A673 (cell line): ENCODE results near the gene BRSK2. TPM values are rescaled to one million over a fixed set of nuclear protein-coding genes. Genes with fewer than 3 reads are reported as not detected.

Source experiments
- BruUV-seq: library from RNA; stranded (reverse); fragments of 400-500 nt; replicated peaks from 2 replicates; lab custom pipeline; 2021; lab: Mats Ljungman, UMichigan
- CTCF ChIA-PET: fragments of 300-600 bp; sonication (Branson Sonifier 250); formaldehyde crosslinking; loops from one replicate; lab custom pipeline; 2022; ENCODE audit warnings: antibody characterized with exemption; lab: Charles Lee
- POLR2A ChIA-PET: fragments of 300-600 bp; sonication (Branson Sonifier 250); formaldehyde crosslinking; loops from one replicate; lab custom pipeline; 2022; ENCODE audit warnings: antibody characterized with exemption; ENCODE audit not compliant: low non-redundant PET; lab: Charles Lee
- DNase-seq: peaks from one replicate; pipeline ENCODE4 v3.0.0-alpha.2; 2015; ENCODE audit warnings: low spot score
- H3K27ac ChIP-seq: fragments of 200-600 bp; sonication (generic); 2 replicates; pipeline ENCODE4 v1.5.1; 2016; ENCODE audit warnings: mixed run types, low read depth, mild to moderate bottlenecking, mixed read lengths, antibody characterized with exemption, low read length; ENCODE audit not compliant: poor library complexity, severe bottlenecking
- H3K27me3 ChIP-seq: fragments of 200-600 bp; sonication (generic); replicated peaks from 2 replicates; pipeline ENCODE4 v1.6.1; 2017; ENCODE audit warnings: mixed run types, low read depth, mild to moderate bottlenecking, mixed read lengths, antibody characterized with exemption, low read length; ENCODE audit not compliant: insufficient read depth, poor library complexity
- H3K36me3 ChIP-seq: fragments of 200-600 bp; sonication (generic); 2 replicates; pipeline ENCODE4 v1.6.1; 2016; ENCODE audit warnings: mixed run types, mild to moderate bottlenecking, mixed read lengths, antibody characterized with exemption, low read length; ENCODE audit not compliant: insufficient read depth, poor library complexity, severe bottlenecking
- H3K4me1 ChIP-seq: fragments of 200-600 bp; sonication (generic); 2 replicates; pipeline ENCODE4 v1.6.1; 2017; ENCODE audit warnings: mixed run types, mild to moderate bottlenecking, mixed read lengths, antibody characterized with exemption, low read length; ENCODE audit not compliant: insufficient read depth, poor library complexity, severe bottlenecking
- H3K4me3 ChIP-seq: fragments of 200-600 bp; sonication (generic); 2 replicates; pipeline ENCODE4 v1.5.1; 2016; ENCODE audit warnings: low read depth, mixed run types, mild to moderate bottlenecking, mixed read lengths, low read length; ENCODE audit not compliant: poor library complexity, severe bottlenecking
- H3K9me3 ChIP-seq: fragments of 200-600 bp; sonication (generic); 2 replicates; pipeline ENCODE4 v1.6.1; 2016; ENCODE audit warnings: mixed run types, low read depth, mild to moderate bottlenecking, mixed read lengths, antibody characterized with exemption, low read length; ENCODE audit not compliant: poor library complexity, severe bottlenecking
- CTCF ChIP-seq: fragments of 300-800, 200-600 bp; sonication (generic); conservative IDR thresholded peaks from 2 replicates; pipeline ENCODE4 v1.5.1; 2017; ENCODE audit warnings: low read depth, mild to moderate bottlenecking, antibody characterized with exemption, low read length, moderate library complexity, mixed read lengths
- EZH2 ChIP-seq: fragments of 200-600 bp; sonication (generic); IDR thresholded peaks from 2 replicates; pipeline ENCODE4 v1.6.1; 2017; ENCODE audit warnings: borderline replicate concordance, low read depth, mild to moderate bottlenecking, mixed read lengths, antibody characterized with exemption, low read length; ENCODE audit not compliant: poor library complexity, severe bottlenecking
- intact Hi-C: fragments of 100-400 bp; cut with micrococcal nuclease; formaldehyde crosslinking; loops from one replicate; pipeline ENCODE4 v1.10.0; 2022; ENCODE audit not compliant: unreplicated experiment
- total RNA-seq: library from RNA; stranded (reverse); gene quantifications from 2 replicates; pipeline ENCODE4 v1.2.3, GENCODE V29; 2021

Gene BRSK2
- total RNA-seq, 1 experiment from 2014 or later = 2.2 TPM

GRCh38 chr11:1473786-1474185 is 84.1 kb downstream of the BRSK2 start:
- intact Hi-C loops = no loop called here
- Histone ChIP-seq H3K27ac (no peak overlapping the region), H3K4me1 (no peaks in the 10 kb centered on the region), H3K36me3 (no peaks in the 10 kb centered on the region), H3K27me3 (no peaks in the 10 kb centered on the region), H3K9me3 (no peaks in the 10 kb centered on the region), H3K4me3 (no peak overlapping the region)
- ChIA-PET CTCF (no interaction called here), POLR2A (no interaction called here)
- DNase-seq = no peak
- TF ChIP-seq CTCF = no peak
- TF ChIP-seq EZH2 = no peak
- BruUV-seq = no TSS peak

- H3K9me3 ChIP-seq = no peaks in the 10 kb centered on the region
- no peaks in the 10 kb centered on the region for H3K27me3 ChIP-seq
- no TSS peak for BruUV-seq
- intact Hi-C loops = no loop called here
- H3K4me3 ChIP-seq = no peak overlapping the region
- ChIA-PET POLR2A (no interaction called here), CTCF (no interaction called here)
- H3K4me1 ChIP-seq = no peaks in the 10 kb centered on the region
- no peak for DNase-seq
- H3K36me3 ChIP-seq = no peaks in the 10 kb centered on the region
- H3K27ac ChIP-seq = no peak overlapping the region
- TF ChIP-seq CTCF (no peak), EZH2 (no peak)
Observed at GRCh38 chr11:1475841-1476240, 86.1 kb downstream of the BRSK2 start.

GRCh38 chr11:1476940-1477736 is 87.4 kb downstream of the BRSK2 start:
- DNase-seq = no peak
- no peak overlapping the region for H3K27ac ChIP-seq
- no peaks in the 10 kb centered on the region for H3K27me3 ChIP-seq
- ChIA-PET POLR2A (no interaction called here), CTCF (no interaction called here)
- BruUV-seq = no TSS peak
- TF ChIP-seq CTCF (no peak), EZH2 (no peak)
- no peaks in the 10 kb centered on the region for H3K4me1 ChIP-seq
- no peaks in the 10 kb centered on the region for H3K36me3 ChIP-seq
- H3K4me3 ChIP-seq = no peak overlapping the region
- intact Hi-C loops = no loop called here
- H3K9me3 ChIP-seq = no peaks in the 10 kb centered on the region
